HepG2 (cell line): ENCODE results near the gene MRFAP1L1. TPM values are rescaled to one million over a fixed set of nuclear protein-coding genes. Genes with fewer than 3 reads are reported as not detected.

Source experiments
- ATAC-seq: fragments of 200-7000 bp; cut with Tn5 transposase; 3 replicates; pipeline ENCODE4 v1.9.1; 2020; ENCODE audit warnings: mild to moderate bottlenecking, moderate library complexity
- BruUV-seq: library from RNA; stranded (reverse); fragments of 400-500 nt; replicated peaks from 2 replicates; lab custom pipeline; 2021; lab: Mats Ljungman, UMichigan
- CTCF ChIA-PET: fragments of 300-600 bp; formaldehyde crosslinking; extraction: SDS; loops from one replicate; lab custom pipeline; 2021; ENCODE audit warnings: low total read pairs, inconsistent platforms, low intra/inter-chr PET ratio; lab: Yijun Ruan, JAX
- POLR2A ChIA-PET: fragments of 350-600 bp; sonication (Branson Sonifier 250); formaldehyde crosslinking; loops from one replicate; lab custom pipeline; 2020; ENCODE audit warnings: antibody characterized with exemption, inconsistent platforms; lab: Yijun Ruan, JAX
- DNase-seq: peaks from one replicate; pipeline ENCODE4 v3.0.0-alpha.2; 2015; ENCODE audit warnings: low spot score
- FAIRE-seq: peaks from 3 replicates; lab custom pipeline; 2011; peaks lifted over from hg19 to GRCh38; lab: Jason Lieb, UNC
- H2AFZ ChIP-seq: one replicate; pipeline ENCODE4 v1.6.1; 2011; ENCODE audit warnings: low read length, inconsistent platforms
- H3K27ac ChIP-seq: fragments of 300-600 bp; 3 replicates; pipeline ENCODE4 v1.8.0; 2011; ENCODE audit warnings: mixed run types, mild to moderate bottlenecking, mixed read lengths, low read length, inconsistent platforms; ENCODE audit not compliant: insufficient read depth; ENCODE audit errors: extremely low read length
- H3K27me3 ChIP-seq, 2 experiments: fragments of 200-600 bp in 1 of 2; 2 replicates in 1 of 2; 3 replicates in 1 of 2; pipeline versions ENCODE4 v1.6.0 to v1.8.0; 2011; ENCODE audit warnings: low read length in 2 of 2, mild to moderate bottlenecking in 2 of 2, moderate library complexity in 2 of 2, inconsistent platforms in 1 of 2; ENCODE audit not compliant: insufficient read depth in 2 of 2, control insufficient read depth in 1 of 2
- H3K36me3 ChIP-seq, 2 experiments: fragments of 200-600 bp in 1 of 2; replicated peaks in 1 of 2; 2 replicates in 1 of 2; 3 replicates in 1 of 2; pipeline versions ENCODE4 v1.5.1 to v1.8.0; 2011; ENCODE audit warnings: low read length in 2 of 2, inconsistent platforms in 1 of 2; ENCODE audit not compliant: insufficient read depth in 2 of 2, control insufficient read depth in 1 of 2
- H3K4me1 ChIP-seq: 2 replicates; pipeline ENCODE4 v1.5.1; 2012; ENCODE audit warnings: low read length, inconsistent platforms; ENCODE audit not compliant: insufficient read depth
- H3K4me2 ChIP-seq: 2 replicates; pipeline ENCODE4 v1.6.0; 2011; ENCODE audit warnings: low read depth, low read length, inconsistent platforms
- H3K4me3 ChIP-seq, 3 experiments: fragments of 200-600 bp in 1 of 3; sonication (generic), shearing (Covaris generic) in 1 of 3; replicated peaks in 1 of 3; 2 replicates each; pipeline ENCODE4 v1.5.1; 2011 to 2016; ENCODE audit warnings: low read length in 3 of 3, inconsistent platforms in 2 of 3, low read depth in 2 of 3, mild to moderate bottlenecking in 2 of 3, control low read depth in 1 of 3, mixed read lengths in 1 of 3; ENCODE audit not compliant: insufficient read depth in 1 of 3
- H3K79me2 ChIP-seq: one replicate; pipeline ENCODE4 v1.6.1; 2011; ENCODE audit warnings: low read length, inconsistent platforms; ENCODE audit not compliant: insufficient read depth
- H3K9ac ChIP-seq: 2 replicates; pipeline ENCODE4 v1.6.0; 2011; ENCODE audit warnings: mild to moderate bottlenecking, low read depth, low read length, inconsistent platforms; ENCODE audit not compliant: insufficient read depth
- H3K9me3 ChIP-seq: 2 replicates; pipeline ENCODE4 v1.5.1; 2012; ENCODE audit warnings: mild to moderate bottlenecking, low read length
- H4K20me1 ChIP-seq: 2 replicates; pipeline ENCODE4 v1.6.0; 2011; ENCODE audit warnings: inconsistent platforms, mild to moderate bottlenecking, low read length, moderate library complexity; ENCODE audit not compliant: insufficient read depth
- HMGA1 ChIP-seq: sonication (generic); formaldehyde crosslinking; conservative IDR thresholded peaks from 2 replicates; pipeline ENCODE4 v1.4.0; 2020; ENCODE audit warnings: missing genetic modification reagents
- HOXD1 ChIP-seq: sonication (generic); formaldehyde crosslinking; IDR thresholded peaks from 2 replicates; pipeline ENCODE4 v1.5.0; 2020; ENCODE audit warnings: missing genetic modification reagents
- MAZ ChIP-seq, 2 experiments: sonication (generic) in 1 of 2; formaldehyde crosslinking in 1 of 2; IDR thresholded peaks; 2 replicates each; pipeline versions ENCODE4 v1.5.0 to v1.6.1; 2012 to 2020; ENCODE audit warnings: low read depth in 2 of 2, mild to moderate bottlenecking in 2 of 2, borderline replicate concordance in 1 of 2, improper control_type of control experiment in 1 of 2, low read length in 1 of 2, missing genetic modification reagents in 1 of 2, moderate library complexity in 1 of 2
- TBX3 ChIP-seq: fragments of 450-650 bp; IDR thresholded peaks from 2 replicates; pipeline ENCODE4 v1.6.1; 2017; ENCODE audit warnings: antibody characterized with exemption, mild to moderate bottlenecking, inconsistent platforms, borderline replicate concordance
- ZNF552 ChIP-seq: sonication (generic); formaldehyde crosslinking; IDR thresholded peaks from 2 replicates; pipeline ENCODE4 v1.9.0; 2022; ENCODE audit warnings: missing genetic modification reagents, mild to moderate bottlenecking, borderline replicate concordance
- WGBS: methylation state at CpG from one replicate; pipeline ENCODE4 v1.1.6; 2017; ENCODE audit warnings: low lambda C conversion rate; 5-methylcytosine and 5-hydroxymethylcytosine counted together
- in situ Hi-C: cut with HindIII; loops from 2 replicates; pipeline ENCODE4 v1.10.0; 2017; ENCODE audit warnings: low pct_unique_long_range_greater_than_20kb; ENCODE audit not compliant: extremely low pct_ligation_motif_present
- intact Hi-C: fragments of 100-400 bp; cut with micrococcal nuclease; formaldehyde crosslinking; loops from one replicate; pipeline ENCODE4 v1.10.0; 2022; ENCODE audit not compliant: unreplicated experiment
- polyA plus RNA-seq, 8 experiments: library from polyadenylated mRNA; depleted of rRNA in 3 of 8; stranded (reverse) in 7 of 8; unstranded in 1 of 8; fragments of >200 nt; fragmentation: Illumina TruSeq in 4 of 8; extraction: Trizol in 4 of 8; gene quantifications; 2 replicates each; pipeline versions ENCODE4 v1.2.1 to v1.2.3, GENCODE V29; 2011 to 2016; ENCODE audit warnings: low read depth in 4 of 8, missing spikeins in 1 of 8, mixed read lengths in 1 of 8; ENCODE audit not compliant: insufficient read depth in 1 of 8
- total RNA-seq, 5 experiments: library from RNA; depleted of rRNA; stranded (reverse); fragments of >200 nt; fragmentation: Illumina TruSeq; extraction: Trizol; gene quantifications; 2 replicates each; pipeline ENCODE4 v1.2.3, GENCODE V29; 2016; ENCODE audit warnings: low read depth in 1 of 5
- TF ChIP-seq, protein P1 (sequence below): sonication (generic); formaldehyde crosslinking; conservative IDR thresholded peaks from 2 replicates; pipeline ENCODE4 v1.8.1; 2023; ENCODE audit warnings: missing genetic modification reagents
- TF ChIP-seq, protein P2 (sequence below): sonication (generic); formaldehyde crosslinking; IDR thresholded peaks from 2 replicates; pipeline ENCODE4 v1.8.1; 2023; ENCODE audit warnings: mild to moderate bottlenecking, moderate library complexity, missing genetic modification reagents
- TF ChIP-seq, protein P3 (sequence below): IDR thresholded peaks from 2 replicates; pipeline ENCODE4 v1.6.1; 2016; ENCODE audit warnings: mild to moderate bottlenecking

MRFAP1L1 gene
- total and polyA plus RNA-seq, 2 of the 13 experiments (the other 11 are each of a cell fraction or from before 2014, with no cell fraction given) = 44.8 to 76.6 TPM

DNA sequence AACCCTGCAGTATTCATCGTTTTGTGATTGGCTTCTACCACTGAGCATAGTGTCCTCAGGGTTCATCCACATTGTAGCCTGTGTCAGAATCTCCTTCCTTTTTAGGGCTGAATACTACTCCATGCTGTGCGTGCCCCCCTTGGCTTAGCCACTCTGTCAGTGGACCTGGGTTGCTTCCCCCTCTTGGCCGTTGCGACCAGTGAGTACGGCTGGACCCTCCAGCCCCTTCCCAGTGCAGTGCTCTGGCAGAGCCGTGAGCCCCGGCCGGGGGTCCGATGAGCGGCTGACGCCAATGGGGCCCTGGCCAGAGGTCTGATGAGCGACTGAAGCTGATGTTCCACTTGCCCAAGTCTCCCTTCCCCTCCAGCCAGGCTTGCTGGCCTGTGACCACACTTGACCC, 13.2 kb upstream of the MRFAP1L1 start:
- intact Hi-C loops (loop anchor here (5.0 kb wide), 1 partner anchor 39 kb away; no protein-coding TSS in a partner anchor), in situ Hi-C loops (loop anchor here (5.0 kb wide), 1 partner anchor 154 kb away; no protein-coding TSS in a partner anchor)
- no peak for FAIRE-seq
- no peak overlapping the region for H3K9ac ChIP-seq
- H3K4me3 ChIP-seq = no peak overlapping the region
- no peaks in the 10 kb centered on the region for H3K27me3 ChIP-seq
- ChIA-PET POLR2A (no interaction called here), CTCF (no interaction called here)
- no peak for ATAC-seq
- H3K4me1 ChIP-seq = peaks cover 66% of the 10 kb centered on the region
- H3K36me3 ChIP-seq = no peaks in the 10 kb centered on the region
- no peak overlapping the region for H3K4me2 ChIP-seq
- H4K20me1 ChIP-seq = 0 out of 2 replicates have a peak, but pooled peaks cover 3% of the 10 kb centered on the region
- 81% methylated on average over 3 of the region's 12 CpGs for WGBS
- H2AFZ ChIP-seq = no peak overlapping the region
- DNase-seq = no peak
- BruUV-seq = no TSS peak
- peaks cover 5% of the 10 kb centered on the region for H3K79me2 ChIP-seq
- H3K27ac ChIP-seq = no peak overlapping the region
- no peaks in the 10 kb centered on the region for H3K9me3 ChIP-seq
- TF ChIP-seq HMGA1 (CRISPR knock-in tag) (no peak), TBX3 (no peak), MAZ (IDR thresholded peaks at IDR 0.05; ENCODE audit: borderline replicate concordance, low read depth, low read length) (no peak), MAZ (CRISPR knock-in tag; IDR thresholded peaks at IDR 0.05; ENCODE audit: low read depth) (no peak), ZNF552 (no peak), HOXD1 (CRISPR knock-in tag) (no peak)
- TF ChIP-seq, protein P1, sequence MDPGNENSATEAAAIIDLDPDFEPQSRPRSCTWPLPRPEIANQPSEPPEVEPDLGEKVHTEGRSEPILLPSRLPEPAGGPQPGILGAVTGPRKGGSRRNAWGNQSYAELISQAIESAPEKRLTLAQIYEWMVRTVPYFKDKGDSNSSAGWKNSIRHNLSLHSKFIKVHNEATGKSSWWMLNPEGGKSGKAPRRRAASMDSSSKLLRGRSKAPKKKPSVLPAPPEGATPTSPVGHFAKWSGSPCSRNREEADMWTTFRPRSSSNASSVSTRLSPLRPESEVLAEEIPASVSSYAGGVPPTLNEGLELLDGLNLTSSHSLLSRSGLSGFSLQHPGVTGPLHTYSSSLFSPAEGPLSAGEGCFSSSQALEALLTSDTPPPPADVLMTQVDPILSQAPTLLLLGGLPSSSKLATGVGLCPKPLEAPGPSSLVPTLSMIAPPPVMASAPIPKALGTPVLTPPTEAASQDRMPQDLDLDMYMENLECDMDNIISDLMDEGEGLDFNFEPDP (CRISPR knock-in tag) = 0 out of 2 replicates have a peak, but pooled peaks have one; percentile 55
- TF ChIP-seq, protein P2, sequence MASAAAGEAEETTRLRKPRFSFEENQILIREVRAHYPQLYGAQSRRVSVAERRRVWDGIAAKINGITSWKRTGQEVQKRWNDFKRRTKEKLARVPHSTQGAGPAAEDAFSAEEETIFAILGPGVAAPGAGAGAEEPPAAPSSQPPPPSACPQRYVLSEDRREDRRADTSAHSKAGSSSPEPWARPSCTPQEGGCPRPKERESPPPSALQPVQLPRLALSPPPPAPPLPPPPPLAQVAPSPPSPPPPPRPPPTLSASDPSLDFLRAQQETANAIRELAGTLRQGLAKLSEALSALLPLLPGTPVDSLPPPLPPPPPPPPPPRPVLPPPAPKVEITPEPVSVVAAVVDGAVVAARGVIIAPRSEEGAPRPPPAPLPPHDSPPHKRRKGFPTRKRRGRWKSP = no peak
- TF ChIP-seq, protein P3, sequence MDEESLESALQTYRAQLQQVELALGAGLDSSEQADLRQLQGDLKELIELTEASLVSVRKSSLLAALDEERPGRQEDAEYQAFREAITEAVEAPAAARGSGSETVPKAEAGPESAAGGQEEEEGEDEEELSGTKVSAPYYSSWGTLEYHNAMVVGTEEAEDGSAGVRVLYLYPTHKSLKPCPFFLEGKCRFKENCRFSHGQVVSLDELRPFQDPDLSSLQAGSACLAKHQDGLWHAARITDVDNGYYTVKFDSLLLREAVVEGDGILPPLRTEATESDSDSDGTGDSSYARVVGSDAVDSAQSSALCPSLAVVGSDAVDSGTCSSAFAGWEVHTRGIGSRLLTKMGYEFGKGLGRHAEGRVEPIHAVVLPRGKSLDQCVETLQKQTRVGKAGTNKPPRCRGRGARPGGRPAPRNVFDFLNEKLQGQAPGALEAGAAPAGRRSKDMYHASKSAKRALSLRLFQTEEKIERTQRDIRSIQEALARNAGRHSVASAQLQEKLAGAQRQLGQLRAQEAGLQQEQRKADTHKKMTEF (CRISPR knock-in tag) = no peak
